HepG2 (cell line): ENCODE measurements around the gene CDC42SE1. TPM values are rescaled to one million over a fixed set of nuclear protein-coding genes. Genes with fewer than 3 reads are reported as not detected.

Experiments used
- AHR ChIP-seq: IDR thresholded peaks from 2 replicates; pipeline ENCODE4 v1.6.1; 2018; ENCODE audit warnings: missing genetic modification reagents, missing compliant biosample characterization
- ARNTL ChIP-seq: sonication (generic); formaldehyde crosslinking; IDR thresholded peaks from 2 replicates; pipeline ENCODE4 v1.4.0; 2020; ENCODE audit warnings: mild to moderate bottlenecking, missing genetic modification reagents
- EZH2 ChIP-seq: conservative IDR thresholded peaks from 2 replicates; pipeline ENCODE4 v1.6.1; 2012; ENCODE audit warnings: mild to moderate bottlenecking, low read depth, low read length, moderate library complexity
- FOXK2 ChIP-seq: fragments of 450-650 bp; IDR thresholded peaks from 2 replicates; pipeline ENCODE4 v1.6.1; 2016
- FOXP1 ChIP-seq, 2 experiments: fragments of 450-650 bp in 1 of 2; IDR thresholded peaks; 2 replicates each; pipeline ENCODE4 v1.6.1; 2017 to 2018; ENCODE audit warnings: antibody characterized with exemption in 1 of 2
- GATA4 ChIP-seq: sonication (generic); IDR thresholded peaks from 2 replicates; pipeline ENCODE4 v1.6.1; 2016; ENCODE audit warnings: antibody characterized with exemption, low read depth, borderline replicate concordance
- HNRNPK ChIP-seq: fragments of 200-400 bp; formaldehyde crosslinking; IDR thresholded peaks from 2 replicates; pipeline ENCODE4 v1.6.1; 2018; ENCODE audit warnings: low read length, low read depth, moderate library complexity, mild to moderate bottlenecking; ENCODE audit not compliant: poor library complexity, severe bottlenecking
- HOXA5 ChIP-seq: sonication (generic); formaldehyde crosslinking; IDR thresholded peaks from 2 replicates; pipeline ENCODE4 v1.4.0; 2020; ENCODE audit warnings: missing genetic modification reagents
- KDM3A ChIP-seq: IDR thresholded peaks from 2 replicates; pipeline ENCODE4 v1.6.1; 2018; ENCODE audit warnings: low read depth, missing compliant biosample characterization
- MEIS1 ChIP-seq: sonication (generic); formaldehyde crosslinking; IDR thresholded peaks from 2 replicates; pipeline ENCODE4 v1.9.0; 2021; ENCODE audit warnings: mild to moderate bottlenecking, missing genetic modification reagents, moderate library complexity, borderline replicate concordance
- MIER3 ChIP-seq: IDR thresholded peaks from 2 replicates; pipeline ENCODE4 v1.6.1; 2016; ENCODE audit warnings: missing compliant biosample characterization, borderline replicate concordance
- NONO ChIP-seq, 2 experiments: fragments of 450-650 bp in 1 of 2; sonication (generic) in 1 of 2; formaldehyde crosslinking in 1 of 2; IDR thresholded peaks in 1 of 2; conservative IDR thresholded peaks in 1 of 2; 2 replicates each; pipeline versions ENCODE4 v1.6.1 to v1.8.0; 2017 to 2022; ENCODE audit warnings: mild to moderate bottlenecking in 1 of 2, missing genetic modification reagents in 1 of 2, moderate library complexity in 1 of 2
- THAP11 ChIP-seq: IDR thresholded peaks from 2 replicates; pipeline ENCODE4 v1.6.1; 2016; ENCODE audit warnings: missing biosample characterization, missing genetic modification reagents
- ZC3H13 ChIP-seq: sonication (generic); formaldehyde crosslinking; IDR thresholded peaks from 2 replicates; pipeline ENCODE4 v1.8.1; 2023; ENCODE audit warnings: mild to moderate bottlenecking, missing genetic modification reagents, moderate library complexity
- ZNF235 ChIP-seq: sonication (generic); formaldehyde crosslinking; IDR thresholded peaks from 2 replicates; pipeline ENCODE4 v1.8.1; 2023; ENCODE audit warnings: mild to moderate bottlenecking, missing genetic modification reagents, borderline replicate concordance
- ZNF24 ChIP-seq: fragments of 450-650 bp; IDR thresholded peaks from 2 replicates; pipeline ENCODE4 v1.6.1; 2017; ENCODE audit warnings: antibody characterized with exemption, mild to moderate bottlenecking
- ZNF34 ChIP-seq: sonication (generic); formaldehyde crosslinking; IDR thresholded peaks from 2 replicates; pipeline ENCODE4 v1.4.0; 2020; ENCODE audit warnings: mild to moderate bottlenecking, missing genetic modification reagents, borderline replicate concordance
- ZNF564 ChIP-seq: sonication (generic); formaldehyde crosslinking; IDR thresholded peaks from 2 replicates; pipeline ENCODE4 v1.8.1; 2023; ENCODE audit warnings: mild to moderate bottlenecking, missing genetic modification reagents
- ZNF704 ChIP-seq: sonication (generic); formaldehyde crosslinking; IDR thresholded peaks from 2 replicates; pipeline ENCODE4 v1.8.1; 2023; ENCODE audit warnings: mild to moderate bottlenecking, inconsistent platforms, moderate library complexity, missing genetic modification reagents, borderline replicate concordance
- ZNF747 ChIP-seq: sonication (generic); formaldehyde crosslinking; IDR thresholded peaks from 2 replicates; pipeline ENCODE4 v1.8.1; 2023; ENCODE audit warnings: missing genetic modification reagents, mild to moderate bottlenecking, borderline replicate concordance
- ZNF768 ChIP-seq: sonication (generic); formaldehyde crosslinking; IDR thresholded peaks from 2 replicates; pipeline ENCODE4 v1.4.0; 2020; ENCODE audit warnings: missing genetic modification reagents
- ZNF781 ChIP-seq: sonication (generic); formaldehyde crosslinking; IDR thresholded peaks from 2 replicates; pipeline ENCODE4 v1.5.1; 2020; ENCODE audit warnings: borderline replicate concordance, mild to moderate bottlenecking, missing genetic modification reagents; ENCODE audit errors: not compliant biosample characterization
- ZNF850 ChIP-seq: sonication (generic); formaldehyde crosslinking; conservative IDR thresholded peaks from 2 replicates; pipeline ENCODE4 v1.9.0; 2021; ENCODE audit warnings: mild to moderate bottlenecking, missing genetic modification reagents
- ZNF878 ChIP-seq: sonication (generic); formaldehyde crosslinking; IDR thresholded peaks from 2 replicates; pipeline ENCODE4 v1.8.1; 2023; ENCODE audit warnings: mild to moderate bottlenecking, missing genetic modification reagents, moderate library complexity
- polyA plus RNA-seq, 8 experiments: library from polyadenylated mRNA; depleted of rRNA in 3 of 8; stranded (reverse) in 7 of 8; unstranded in 1 of 8; fragments of >200 nt; fragmentation: Illumina TruSeq in 4 of 8; extraction: Trizol in 4 of 8; gene quantifications; 2 replicates each; pipeline versions ENCODE4 v1.2.1 to v1.2.3, GENCODE V29; 2011 to 2016; ENCODE audit warnings: low read depth in 4 of 8, missing spikeins in 1 of 8, mixed read lengths in 1 of 8; ENCODE audit not compliant: insufficient read depth in 1 of 8
- total RNA-seq, 5 experiments: library from RNA; depleted of rRNA; stranded (reverse); fragments of >200 nt; fragmentation: Illumina TruSeq; extraction: Trizol; gene quantifications; 2 replicates each; pipeline ENCODE4 v1.2.3, GENCODE V29; 2016; ENCODE audit warnings: low read depth in 1 of 5
- TF ChIP-seq, protein P1 (sequence below): sonication (generic); formaldehyde crosslinking; IDR thresholded peaks from 2 replicates; pipeline ENCODE4 v1.9.0; 2021; ENCODE audit warnings: missing genetic modification reagents, borderline replicate concordance
- TF ChIP-seq, protein P2 (sequence below): sonication (generic); formaldehyde crosslinking; IDR thresholded peaks from 2 replicates; pipeline ENCODE4 v1.8.0; 2022; ENCODE audit warnings: missing genetic modification reagents, mild to moderate bottlenecking, inconsistent platforms, borderline replicate concordance

The CDC42SE1 gene
- total and polyA plus RNA-seq, 2 of the 13 experiments (the other 11 are each of a cell fraction or from before 2014, with no cell fraction given) = 17.6 to 17.9 TPM

GRCh38 chr1:151059109-151060006, at the start of gene CDC42SE1 (continued):
- TF ChIP-seq ZNF34 (no peak), ARNTL (CRISPR knock-in tag) (0 out of 2 replicates have a peak, but pooled peaks have one; percentile 55), ZNF768 (CRISPR knock-in tag) (peak; percentile 67), HNRNPK (peak; percentile 69), NONO (IDR thresholded peaks at IDR 0.05) (no peak), NONO (CRISPR knock-in tag; conservative IDR thresholded peaks at IDR 0.05) (peak; percentile 81), FOXK2 (no peak), FOXP1 (IDR thresholded peaks at IDR 0.05) (no peak), FOXP1 (CRISPR knock-in tag; IDR thresholded peaks at IDR 0.05) (no peak), HOXA5 (CRISPR knock-in tag) (0 out of 2 replicates have a peak, but pooled peaks have one; percentile 18), ZNF747 (CRISPR knock-in tag) (peak; percentile 85; the same call in 1 of the 2 replicates), THAP11 (CRISPR knock-in tag) (peak; percentile 80), ZNF850 (CRISPR knock-in tag) (no peak), EZH2 (no peak), AHR (CRISPR knock-in tag) (peak; percentile 68; the same call in 1 of the 2 replicates), ZNF781 (peak; percentile 23), ZC3H13 (CRISPR knock-in tag) (peak; percentile 84; the same call in 1 of the 2 replicates), MIER3 (peak; percentile 63; the same call in 1 of the 2 replicates), ZNF878 (CRISPR knock-in tag) (no peak), ZNF704 (no peak), MEIS1 (CRISPR knock-in tag) (no peak; the same call in 1 of the 2 replicates), GATA4 (no peak), KDM3A (peak; percentile 66; the same call in 1 of the 2 replicates), ZNF24 (no peak), ZNF235 (no peak), ZNF564 (CRISPR knock-in tag) (no peak; the same call in 1 of the 2 replicates)
- TF ChIP-seq, protein P1, sequence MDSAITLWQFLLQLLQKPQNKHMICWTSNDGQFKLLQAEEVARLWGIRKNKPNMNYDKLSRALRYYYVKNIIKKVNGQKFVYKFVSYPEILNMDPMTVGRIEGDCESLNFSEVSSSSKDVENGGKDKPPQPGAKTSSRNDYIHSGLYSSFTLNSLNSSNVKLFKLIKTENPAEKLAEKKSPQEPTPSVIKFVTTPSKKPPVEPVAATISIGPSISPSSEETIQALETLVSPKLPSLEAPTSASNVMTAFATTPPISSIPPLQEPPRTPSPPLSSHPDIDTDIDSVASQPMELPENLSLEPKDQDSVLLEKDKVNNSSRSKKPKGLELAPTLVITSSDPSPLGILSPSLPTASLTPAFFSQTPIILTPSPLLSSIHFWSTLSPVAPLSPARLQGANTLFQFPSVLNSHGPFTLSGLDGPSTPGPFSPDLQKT (CRISPR knock-in tag) = no peak
- TF ChIP-seq, protein P2, sequence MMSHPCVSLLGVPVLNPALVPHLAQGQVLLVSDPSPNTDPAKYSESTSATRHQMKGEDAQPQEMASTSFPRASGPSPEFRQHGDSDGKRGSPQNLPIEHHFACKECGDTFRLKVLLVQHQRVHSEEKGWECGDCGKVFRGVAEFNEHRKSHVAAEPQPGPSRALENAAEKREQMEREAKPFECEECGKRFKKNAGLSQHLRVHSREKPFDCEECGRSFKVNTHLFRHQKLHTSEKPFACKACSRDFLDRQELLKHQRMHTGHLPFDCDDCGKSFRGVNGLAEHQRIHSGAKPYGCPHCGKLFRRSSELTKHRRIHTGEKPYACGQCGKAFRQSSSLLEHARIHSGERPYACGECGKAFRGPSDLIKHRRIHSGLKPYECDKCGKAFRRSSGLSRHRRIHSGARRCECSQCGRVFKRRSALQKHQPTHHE (CRISPR knock-in tag) = peak; percentile 73; the same call in 1 of the 2 replicates
